Measurements from ENCODE around the gene RNF152. TPM values are rescaled to one million over a fixed set of nuclear protein-coding genes. Genes with fewer than 3 reads are reported as not detected.

RNF152 gene
- total RNA-seq, 1 donor from 2014 or later = 76.4 TPM

DNA sequence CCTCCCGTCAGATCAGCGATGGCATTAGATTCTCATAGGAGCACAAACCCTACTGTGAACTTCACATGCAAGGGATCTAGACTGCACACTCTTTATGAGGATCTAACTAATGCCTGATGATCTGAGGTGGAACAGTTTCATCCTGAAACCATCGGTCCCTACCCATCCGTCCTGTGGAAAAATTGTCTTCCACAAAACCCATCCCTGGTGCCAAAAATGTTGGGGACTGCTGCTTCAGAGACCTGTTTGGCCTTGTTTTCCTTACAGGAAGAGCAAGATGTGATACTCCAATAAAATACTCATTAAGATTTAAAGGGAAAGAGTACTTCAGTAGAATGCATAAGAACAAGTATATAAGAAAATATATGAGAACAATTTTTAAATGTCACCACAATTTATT lies 71.1 kb downstream of the RNF152 start:
- Mint-ChIP-seq H3K27me3 (ENCODE audit: unreplicated experiment) (no peaks in the 10 kb centered on the region), H3K4me1 (ENCODE audit: unreplicated experiment) (peaks cover 61% of the 10 kb centered on the region), H3K36me3 (ENCODE audit: unreplicated experiment) (peaks cover 31% of the 10 kb centered on the region), H3K9me3 (ENCODE audit: unreplicated experiment) (no peaks in the 10 kb centered on the region), H3K27ac (ENCODE audit: unreplicated experiment) (no peak overlapping the region), H3K4me3 (ENCODE audit: unreplicated experiment) (no peak overlapping the region)
- DNase-seq (ENCODE audit: extremely low spot score, unreplicated experiment) = no peak
- no peak for TF ChIP-seq CTCF (IDR thresholded peaks at IDR 0.05)

GRCh38 chr18:61820882-61821281 lies 71.9 kb downstream of the RNF152 start:
- no peak overlapping the region for H3K27ac Mint-ChIP-seq (ENCODE audit: unreplicated experiment)
- peaks cover 52% of the 10 kb centered on the region for H3K4me1 Mint-ChIP-seq (ENCODE audit: unreplicated experiment)
- no peaks in the 10 kb centered on the region for H3K9me3 Mint-ChIP-seq (ENCODE audit: unreplicated experiment)
- no peak for DNase-seq (ENCODE audit: extremely low spot score, unreplicated experiment)
- no peak overlapping the region for H3K4me3 Mint-ChIP-seq (ENCODE audit: unreplicated experiment)
- no peaks in the 10 kb centered on the region for H3K27me3 Mint-ChIP-seq (ENCODE audit: unreplicated experiment)
- peaks cover 38% of the 10 kb centered on the region for H3K36me3 Mint-ChIP-seq (ENCODE audit: unreplicated experiment)
- no peak for TF ChIP-seq CTCF (IDR thresholded peaks at IDR 0.05)

DNA sequence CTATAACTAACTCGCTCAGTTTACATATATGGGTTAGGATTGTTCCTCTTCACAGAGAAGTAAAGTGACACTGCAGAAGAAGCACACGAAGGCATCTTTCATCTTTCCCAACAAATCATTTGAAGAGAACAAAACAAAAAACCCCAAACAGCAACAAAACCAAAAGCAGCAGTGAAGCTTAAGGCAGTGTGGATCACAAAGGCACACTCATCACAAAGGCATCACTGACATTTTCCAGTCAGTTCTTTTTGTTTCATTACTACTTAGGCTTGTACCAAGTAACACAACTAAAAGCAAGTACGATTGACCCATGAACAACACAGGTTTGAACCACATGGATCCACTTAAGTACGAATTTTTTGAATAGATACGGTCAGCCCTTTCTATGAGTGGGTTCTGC lies 75.7 kb downstream of the RNF152 start:
- no peak for DNase-seq (ENCODE audit: extremely low spot score, unreplicated experiment)
- peaks cover 33% of the 10 kb centered on the region for H3K4me1 Mint-ChIP-seq (ENCODE audit: unreplicated experiment)

DNA sequence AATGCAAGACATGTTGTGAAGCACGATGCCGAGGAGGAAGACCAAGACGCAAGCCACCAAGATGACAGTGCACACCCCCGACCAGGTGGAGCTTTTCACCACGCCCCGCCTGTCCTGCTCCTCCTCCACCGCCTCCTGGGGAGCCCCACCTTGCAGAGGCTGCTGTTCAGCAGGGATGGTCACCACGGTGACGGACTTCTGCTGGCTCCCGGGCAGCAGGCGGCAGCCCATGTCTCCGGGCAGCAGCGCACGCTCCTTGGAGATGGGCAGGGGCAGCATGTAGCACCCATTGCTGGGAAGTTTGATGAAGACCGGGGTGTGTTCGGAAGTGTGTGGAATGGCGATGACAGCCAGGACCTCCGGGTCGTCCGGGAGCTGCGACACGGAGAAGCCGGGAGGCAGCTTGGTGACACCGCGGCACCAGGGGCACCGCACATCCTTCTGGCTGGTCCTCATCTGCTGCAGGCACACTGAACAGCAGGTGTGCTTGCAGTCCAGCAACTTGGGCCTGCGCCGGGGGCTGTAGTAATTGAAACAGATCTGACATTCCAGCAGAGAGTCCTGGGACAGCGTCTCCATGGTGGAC lies 76.8 kb downstream of the RNF152 start:
- no peak for TF ChIP-seq CTCF (IDR thresholded peaks at IDR 0.05)
- no peak for DNase-seq (ENCODE audit: extremely low spot score, unreplicated experiment)
- no peak overlapping the region for H3K4me3 Mint-ChIP-seq (ENCODE audit: unreplicated experiment)
- H3K27me3 Mint-ChIP-seq (ENCODE audit: unreplicated experiment) = no peaks in the 10 kb centered on the region
- H3K4me1 Mint-ChIP-seq (ENCODE audit: unreplicated experiment) = peaks cover 28% of the 10 kb centered on the region
- H3K27ac Mint-ChIP-seq (ENCODE audit: unreplicated experiment) = no peak overlapping the region
- H3K36me3 Mint-ChIP-seq (ENCODE audit: unreplicated experiment) = peaks cover 63% of the 10 kb centered on the region
- no peaks in the 10 kb centered on the region for H3K9me3 Mint-ChIP-seq (ENCODE audit: unreplicated experiment)

More for the DNA sequence above, 75.7 kb downstream of the RNF152 start:
- no peak overlapping the region for H3K4me3 Mint-ChIP-seq (ENCODE audit: unreplicated experiment)
- peaks cover 65% of the 10 kb centered on the region for H3K36me3 Mint-ChIP-seq (ENCODE audit: unreplicated experiment)
- no peaks in the 10 kb centered on the region for H3K9me3 Mint-ChIP-seq (ENCODE audit: unreplicated experiment)
- H3K27ac Mint-ChIP-seq (ENCODE audit: unreplicated experiment) = no peak overlapping the region
- H3K27me3 Mint-ChIP-seq (ENCODE audit: unreplicated experiment) = no peaks in the 10 kb centered on the region
- no peak for TF ChIP-seq CTCF (IDR thresholded peaks at IDR 0.05)

- Mint-ChIP-seq H3K27me3 (ENCODE audit: unreplicated experiment) (no peaks in the 10 kb centered on the region), H3K27ac (ENCODE audit: unreplicated experiment) (no peak overlapping the region), H3K9me3 (ENCODE audit: unreplicated experiment) (no peaks in the 10 kb centered on the region), H3K4me1 (ENCODE audit: unreplicated experiment) (peaks cover 1% of the 10 kb centered on the region), H3K4me3 (ENCODE audit: unreplicated experiment) (no peak overlapping the region), H3K36me3 (ENCODE audit: unreplicated experiment) (peaks cover 34% of the 10 kb centered on the region)
- no peak for DNase-seq (ENCODE audit: extremely low spot score, unreplicated experiment)
- TF ChIP-seq CTCF (IDR thresholded peaks at IDR 0.05) = no peak
These were observed 84.5 kb downstream of the RNF152 start for GRCh38 chr18:61808286-61808685.

All from osteocyte (in vitro differentiated cells).